GM13977 (cell line): ENCODE measurements around the gene PRRT2.

ENCODE experiments used
- DNase-seq: peaks from one replicate; pipeline ENCODE4 v3.0.0; 2012; ENCODE audit warnings: low spot score
- CTCF ChIP-seq: IDR thresholded peaks from 2 replicates; pipeline ENCODE4 v1.5.1; 2012; ENCODE audit warnings: mild to moderate bottlenecking, control low read depth; ENCODE audit not compliant: insufficient read depth; ENCODE audit errors: extremely low read depth, missing control alignments
- in situ Hi-C: fragments of 300-500 bp; cut with MboI; formaldehyde crosslinking; loops from one replicate; pipeline ENCODE4 v1.12.0; 2022; ENCODE audit warnings: low sequenced_read_pairs, low pct_unique_long_range_greater_than_20kb, mixed read lengths, inconsistent platforms; ENCODE audit not compliant: unreplicated experiment

The PRRT2 gene

GRCh38 chr16:29862383-29862883 lies 50.4 kb downstream of the PRRT2 start:
- in situ Hi-C loops = no loop called here

DNA sequence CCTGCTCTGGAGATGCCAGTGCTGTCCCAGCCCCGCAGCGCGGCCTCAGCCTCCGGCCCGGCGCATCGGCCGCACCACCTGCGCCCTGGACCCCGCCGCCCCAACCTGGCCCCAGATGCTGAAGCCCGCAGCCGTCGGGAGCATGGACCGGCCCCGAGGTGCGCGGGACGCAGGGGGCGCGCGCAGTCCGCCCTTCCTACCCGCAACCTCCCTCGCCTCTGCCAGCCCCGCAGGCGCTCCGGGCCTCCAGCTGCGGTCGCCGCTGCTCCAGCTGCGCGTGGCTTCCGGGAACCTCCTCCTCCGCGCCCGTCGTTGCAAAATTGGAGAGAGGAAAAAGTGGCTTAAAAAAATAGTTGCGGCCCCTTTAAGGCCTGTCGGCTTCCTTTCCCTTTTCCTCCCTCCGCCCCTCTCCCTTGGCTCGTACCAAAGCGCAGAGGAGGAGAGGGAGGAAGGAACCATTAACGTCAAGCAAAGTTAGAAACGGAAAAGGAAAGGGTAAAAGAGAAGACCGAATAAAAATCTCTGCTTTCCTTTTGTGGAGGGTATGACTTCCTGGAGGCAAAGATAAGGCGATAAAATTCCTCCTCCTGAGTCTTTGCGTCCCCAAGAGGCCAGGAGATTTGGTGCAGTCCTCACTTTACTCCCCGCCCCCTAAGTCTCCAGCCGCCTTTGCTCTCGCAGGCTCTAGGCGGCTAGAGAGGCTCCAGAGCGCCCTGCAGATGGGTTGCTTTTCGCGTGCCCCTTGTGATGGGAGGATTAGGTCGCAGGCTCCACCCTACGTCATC lies 51.1 kb downstream of the PRRT2 start, which contains the start of gene CDIPT:
CDIPT (minus strand) TSS at position 343 of the 785 bp plus-strand sequence. CDS start 369 bp downstream, outside the sequence.
- DNase-seq = peak; percentile 95
- peak; percentile 86 for TF ChIP-seq CTCF
- in situ Hi-C loops = no loop called here

More at GRCh38 chr16:29862383-29862883, 50.4 kb downstream of the PRRT2 start:
- no peak for DNase-seq
- TF ChIP-seq CTCF = peak; percentile 25

- no peak for TF ChIP-seq CTCF
- in situ Hi-C loops = no loop called here
- DNase-seq = no peak
These were observed 51.6 kb downstream of the PRRT2 start for GRCh38 chr16:29863669-29863984.

DNA sequence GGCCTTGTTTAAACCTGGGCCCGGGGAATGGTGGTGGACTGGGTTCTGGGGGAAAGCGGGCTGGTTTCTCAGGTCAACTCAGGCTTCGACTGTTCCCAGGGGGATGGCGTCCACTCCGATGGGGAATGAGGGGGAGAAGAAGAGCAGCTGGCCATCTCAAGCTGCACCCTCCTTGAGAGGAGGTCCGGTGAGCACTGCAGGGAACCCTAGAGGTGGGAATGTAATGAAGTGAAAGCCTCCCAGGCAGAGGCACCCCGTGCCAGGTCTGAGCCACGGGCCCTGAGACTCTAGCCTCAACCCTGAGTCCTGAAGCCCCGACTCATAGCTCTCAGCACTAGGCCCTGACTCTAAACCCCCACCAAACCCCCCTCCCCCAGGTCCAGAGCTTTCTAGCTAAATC lies 52.2 kb downstream of the PRRT2 start:
- in situ Hi-C loops = no loop called here
- DNase-seq = no peak
- no peak for TF ChIP-seq CTCF
